ENCODE measurements around the gene IL12RB1.
"Not testable (repeated sequence)": the region's sequence is repeated elsewhere in the genome, so short reads cannot be mapped to it uniquely, and the experiment has no call there.

IL12RB1 gene

GRCh38 chr19:18110609-18111232, 24.0 kb upstream of the IL12RB1 start:
- DNase-seq = no peak

- DNase-seq = no peak
These were observed 23.2 kb upstream of the IL12RB1 start for GRCh38 chr19:18109733-18110608.

GRCh38 chr19:18109341-18109732, 22.6 kb upstream of the IL12RB1 start:
- no peak for DNase-seq

DNA sequence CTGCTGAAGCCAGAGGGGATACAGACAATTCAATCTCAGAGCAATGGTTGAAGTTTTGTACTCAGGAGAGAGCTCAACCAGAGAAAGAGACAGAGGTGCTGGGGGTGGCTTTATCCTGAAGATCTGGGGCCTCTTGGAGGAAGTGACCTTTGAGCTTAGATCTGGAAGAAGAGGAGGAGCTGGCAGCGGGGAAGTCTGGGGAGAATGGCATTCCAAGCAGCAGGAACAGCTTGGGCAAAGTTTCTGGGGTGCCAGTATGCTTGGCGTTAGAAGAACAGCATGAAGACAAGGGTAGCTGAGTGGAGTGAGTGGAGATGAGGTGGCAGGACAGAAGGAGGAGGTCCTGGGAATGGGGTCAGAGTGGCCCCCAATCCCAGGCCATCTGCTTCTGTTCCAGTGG, 22.2 kb upstream of the IL12RB1 start:
- DNase-seq = no peak

GRCh38 chr19:18107235-18107634, 20.5 kb upstream of the IL12RB1 start:
- DNase-seq = no peak

- DNase-seq = not testable (repeated sequence)
These were observed 18.5 kb upstream of the IL12RB1 start for GRCh38 chr19:18105259-18105658.

DNA sequence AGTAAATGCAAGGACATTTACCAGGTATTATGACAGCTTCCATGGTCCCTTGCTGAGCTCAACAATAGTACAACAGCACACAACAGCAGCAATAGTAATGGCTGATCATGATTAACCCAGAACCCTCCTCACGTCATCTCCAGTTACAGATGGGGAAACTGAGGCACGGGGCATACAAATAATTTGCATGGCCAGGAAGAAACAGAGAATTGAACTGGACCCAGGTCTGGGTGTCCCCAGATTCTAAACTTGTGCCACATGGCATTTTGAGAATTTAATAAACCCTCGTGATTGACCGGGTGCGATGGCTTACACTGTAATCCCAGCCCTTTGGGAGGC, 18.0 kb upstream of the IL12RB1 start:
- no peak for DNase-seq

DNA sequence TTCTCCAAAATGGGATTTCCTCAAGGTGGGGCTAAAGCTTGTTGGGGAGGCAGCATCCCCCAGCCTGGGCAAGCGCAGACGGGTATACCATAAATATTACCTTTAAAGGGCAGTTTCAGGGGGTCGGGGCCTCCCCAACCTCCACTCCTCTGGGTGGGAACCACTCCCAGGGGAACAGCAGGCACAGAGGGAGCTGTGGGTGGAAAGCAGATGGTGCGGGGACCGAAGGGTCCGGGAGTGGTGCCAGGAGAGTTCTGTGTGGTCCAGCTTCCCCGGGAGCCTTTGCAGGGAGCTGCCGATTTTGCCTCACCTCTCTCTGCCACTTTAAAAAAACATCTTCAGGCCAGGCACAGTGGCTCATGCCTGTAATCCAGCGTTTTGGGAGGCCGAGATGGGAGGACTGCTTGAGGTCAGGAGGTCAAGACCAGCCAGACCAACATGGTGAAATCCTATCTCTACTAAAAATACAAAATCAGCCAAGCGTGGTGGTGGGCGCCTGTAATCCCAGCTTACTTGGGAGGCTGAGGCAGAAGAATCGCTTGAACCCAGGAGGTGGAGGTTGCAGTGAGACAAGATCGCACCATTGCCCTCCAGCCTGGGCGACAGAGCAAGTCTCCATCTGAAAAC, 16.3 kb upstream of the IL12RB1 start:
- no peak for DNase-seq

DNA sequence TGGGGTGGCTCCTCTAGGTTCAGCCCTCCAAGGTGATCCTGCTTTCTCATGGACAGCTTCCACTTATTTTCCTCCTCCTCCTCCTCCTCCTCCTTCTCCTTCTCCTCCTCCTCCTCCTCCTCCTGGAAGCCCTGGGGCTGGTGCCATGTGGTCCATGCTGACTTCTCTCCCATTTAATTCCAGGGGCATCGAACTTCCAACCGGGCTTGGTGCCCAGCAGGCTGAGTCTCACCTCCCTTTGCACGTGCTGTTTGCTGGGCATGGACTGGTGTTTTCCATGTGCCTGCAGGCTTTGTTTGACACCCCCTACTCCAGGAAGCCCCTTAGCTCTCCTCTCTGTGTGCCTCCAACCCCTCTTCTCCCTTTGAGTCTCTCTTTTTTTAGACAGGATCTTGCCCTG, 14.5 kb upstream of the IL12RB1 start:
- no peak for DNase-seq

DNA sequence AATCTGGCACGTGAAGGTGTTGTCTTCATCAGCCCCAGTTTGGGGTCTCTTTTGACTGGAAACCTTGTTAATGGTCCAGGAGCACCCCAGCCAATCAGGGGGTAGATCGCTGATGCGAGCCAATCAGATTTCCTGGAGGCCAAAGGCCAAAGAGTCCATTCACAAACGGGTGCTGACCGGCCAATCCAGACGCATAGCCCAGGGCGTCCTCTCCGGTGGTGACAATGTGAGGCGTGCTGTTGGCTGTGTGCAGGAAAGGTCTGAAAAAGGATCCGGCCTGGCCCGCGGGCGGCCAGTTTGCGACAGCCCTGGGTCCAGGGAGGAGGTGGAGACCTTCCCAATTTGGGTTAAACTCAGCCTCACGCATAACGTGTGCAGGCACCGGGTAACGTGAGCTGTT, 14.0 kb upstream of the IL12RB1 start:
- DNase-seq = no peak

DNA sequence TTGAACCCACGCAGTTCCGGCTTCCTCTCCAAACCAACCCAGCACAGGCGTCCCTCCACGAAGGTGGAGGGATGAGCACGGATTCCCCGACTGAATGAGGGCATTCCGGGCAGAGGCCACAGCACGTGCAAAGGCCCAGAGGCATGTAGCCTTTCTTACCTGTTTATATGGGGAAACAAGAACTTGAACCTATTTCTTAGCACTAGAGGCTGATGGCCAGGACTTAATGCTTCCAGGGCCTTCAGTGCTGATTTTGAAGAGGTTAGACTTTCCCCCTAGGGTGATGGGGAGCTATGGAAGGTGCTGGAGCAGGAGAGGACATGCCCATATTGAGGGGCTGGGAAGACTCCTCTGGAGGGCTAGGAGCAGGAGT, 12.9 kb upstream of the IL12RB1 start:
- DNase-seq = no peak

DNA sequence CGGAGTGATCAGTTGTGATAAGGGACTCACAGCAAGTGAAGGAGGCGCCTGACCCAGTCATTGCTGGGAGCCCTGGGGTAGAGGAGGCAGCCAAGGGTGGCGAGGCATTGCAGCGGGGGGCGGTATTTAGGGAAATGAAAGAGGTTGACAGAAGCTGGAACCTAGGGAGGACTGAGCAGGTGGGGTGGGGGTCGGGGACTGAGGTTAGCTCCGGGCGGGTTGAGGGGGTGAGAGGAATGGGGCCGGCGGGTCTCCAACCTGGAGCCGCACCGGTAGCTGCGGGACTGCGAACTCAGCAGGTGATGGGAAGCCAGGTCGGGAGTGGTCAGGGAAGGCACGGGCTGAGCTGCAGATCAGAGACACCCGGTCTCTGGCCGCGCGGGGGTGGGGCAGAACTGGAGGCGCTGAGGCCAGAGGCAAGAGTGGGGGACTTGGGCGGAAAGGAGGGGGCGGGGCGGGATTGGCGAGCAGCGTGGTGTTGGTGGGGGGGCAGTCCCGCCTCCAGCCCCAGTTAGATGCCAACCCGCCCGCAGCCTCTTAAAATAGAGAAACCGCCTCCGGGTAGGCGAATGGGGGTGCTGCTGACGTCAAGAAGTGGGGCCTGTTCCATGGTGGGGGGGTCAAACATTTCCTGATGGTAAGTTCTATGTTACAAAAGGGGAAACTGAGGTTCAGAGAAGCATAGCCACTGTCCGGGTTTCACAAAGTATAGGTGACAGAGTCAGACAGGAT, 12.3 kb upstream of the IL12RB1 start:
- no peak for DNase-seq

- no peak for DNase-seq
These were observed 11.5 kb upstream of the IL12RB1 start for GRCh38 chr19:18097993-18098890.

DNA sequence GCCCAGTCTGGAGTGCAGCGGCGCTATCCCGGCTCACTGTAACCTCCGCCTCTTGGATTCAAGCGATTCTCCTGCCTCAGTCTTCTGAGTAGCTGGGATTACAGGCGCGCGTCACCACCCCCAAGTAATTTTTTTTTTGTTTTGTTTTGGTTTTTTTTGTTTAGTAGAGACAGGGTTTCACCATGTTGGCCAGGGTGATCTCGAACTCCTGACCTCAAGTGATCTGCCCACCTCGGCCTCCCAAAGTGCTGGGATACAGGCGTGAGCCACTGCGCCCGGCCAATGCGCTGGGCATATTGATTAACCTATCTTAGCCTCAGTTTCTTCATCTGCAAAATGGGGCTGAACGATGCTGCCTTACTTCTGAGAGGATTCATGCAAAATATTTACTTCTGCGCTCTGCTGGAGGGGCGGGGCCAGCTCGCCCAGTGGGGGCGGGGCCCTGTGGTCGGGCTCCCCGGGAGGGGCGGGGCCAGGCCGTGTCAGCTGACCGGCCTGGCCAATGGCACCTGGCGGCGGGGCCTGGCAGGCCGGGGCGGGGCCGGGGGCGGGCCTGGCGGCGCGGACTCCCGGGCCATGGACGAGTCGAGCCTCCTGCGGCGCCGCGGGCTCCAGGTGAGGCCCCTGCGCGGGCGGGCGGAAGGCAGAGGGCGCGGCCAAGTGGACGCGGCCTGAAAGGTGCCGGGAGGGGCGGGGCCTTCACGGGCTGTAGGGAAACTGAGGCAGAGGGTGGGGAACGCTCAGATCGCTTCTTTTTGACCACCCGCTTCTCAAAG, 10.7 kb upstream of the IL12RB1 start, which contains the start of gene MAST3:
MAST3 (plus strand) TSS at position 562 of the 776 bp plus-strand sequence; CDS start at position 577, 15 bp downstream.
- DNase-seq = no peak

DNA sequence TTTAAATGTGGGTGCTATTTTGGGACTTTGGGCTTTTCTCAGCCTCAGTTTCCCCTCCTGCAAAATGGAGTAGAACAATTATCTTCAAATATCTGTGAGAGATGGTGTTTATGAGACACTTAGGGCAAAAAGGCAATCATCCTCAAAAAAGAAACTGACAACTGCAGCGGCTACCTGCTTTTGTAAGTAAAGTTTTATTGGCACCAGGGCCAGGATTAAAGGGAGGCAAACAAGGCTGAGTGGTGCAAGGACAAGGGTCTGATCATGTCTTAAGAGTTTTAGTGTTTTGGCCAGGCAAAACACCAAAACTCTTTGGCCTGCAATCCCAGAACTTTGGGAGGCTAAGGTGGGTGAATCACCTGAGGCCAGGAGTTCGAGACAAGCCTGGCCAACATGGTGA, 9.5 kb upstream of the IL12RB1 start:
- DNase-seq = no peak

GRCh38 chr19:18093439-18094161, 6.9 kb upstream of the IL12RB1 start:
- DNase-seq = no peak

GRCh38 chr19:18091217-18091608, 4.5 kb upstream of the IL12RB1 start:
- DNase-seq = no peak

DNA sequence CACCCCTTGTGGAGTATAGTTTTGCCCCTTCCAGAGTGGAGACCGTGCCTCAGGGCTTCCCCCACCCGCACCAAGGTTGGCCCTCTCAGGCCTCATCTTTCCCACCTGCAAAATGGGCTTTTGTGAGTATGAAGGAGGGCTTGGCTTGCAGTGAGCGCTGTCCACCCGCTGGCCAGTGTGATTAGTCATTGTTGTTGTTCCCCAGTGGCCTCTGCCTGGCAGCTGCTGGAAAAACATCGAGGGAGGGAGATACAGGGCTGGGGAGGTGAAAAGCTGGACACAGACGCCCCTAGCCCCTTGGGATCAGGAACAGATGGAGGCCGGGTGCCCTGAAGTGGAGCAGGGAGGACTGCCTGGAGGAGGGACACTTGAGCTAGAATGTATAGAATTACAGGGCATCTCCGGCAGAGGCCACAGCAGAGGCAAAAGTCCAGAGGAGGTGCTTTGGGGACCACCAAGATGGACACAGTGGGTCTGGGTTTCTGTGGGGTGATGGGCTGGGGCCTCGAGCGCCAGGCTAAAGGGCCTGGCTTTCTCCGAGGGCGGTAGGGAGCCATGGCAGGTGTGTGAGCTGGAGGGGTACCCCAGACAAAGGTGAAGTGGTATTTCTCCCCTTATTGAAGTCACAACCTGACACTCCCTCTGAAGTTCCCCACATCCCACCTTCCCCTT, 3.9 kb upstream of the IL12RB1 start:
- no peak for DNase-seq

GRCh38 chr19:18089726-18090125, 3.0 kb upstream of the IL12RB1 start:
- DNase-seq = no peak

DNA sequence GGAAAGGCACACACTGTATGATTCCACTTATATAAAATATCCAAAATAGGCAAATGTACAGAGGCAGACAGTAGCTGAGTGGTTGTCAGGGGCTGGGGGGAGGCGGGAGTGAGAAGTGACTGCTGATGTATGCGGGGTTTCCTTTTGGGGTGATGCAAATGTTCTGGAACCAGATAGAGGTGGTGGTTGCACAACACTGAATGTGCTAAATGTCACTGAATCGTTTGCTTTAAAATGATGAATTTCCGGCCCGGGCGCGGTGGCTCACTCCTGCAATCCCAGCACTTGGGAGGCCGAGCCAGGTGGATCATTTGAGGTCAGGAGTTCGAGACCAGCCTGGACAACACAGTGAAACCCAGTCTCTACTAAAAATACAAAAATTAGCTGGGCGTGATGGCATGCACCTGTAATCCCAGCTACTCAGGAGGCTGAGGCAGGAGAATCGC, 2.4 kb upstream of the IL12RB1 start:
- not testable (repeated sequence) for DNase-seq
